Colonic mucosa (tissue), 4 donors: ENCODE results near the gene PCSK2. TPM values are rescaled to one million over a fixed set of nuclear protein-coding genes. Genes with fewer than 3 reads are reported as not detected.

Source experiments
- DNase-seq: peaks from one replicate; pipeline ENCODE4 v3.0.0-alpha.2; 2020
- H3K27ac ChIP-seq: fragments of 200-600 bp; one replicate; pipeline ENCODE4 v1.8.0; 2021
- H3K27me3 ChIP-seq: fragments of 200-600 bp; one replicate; pipeline ENCODE4 v1.8.0; 2021
- H3K36me3 ChIP-seq: fragments of 200-600 bp; one replicate; pipeline ENCODE4 v1.8.0; 2021
- H3K4me1 ChIP-seq: fragments of 200-600 bp; one replicate; pipeline ENCODE4 v1.8.0; 2021; ENCODE audit warnings: mild to moderate bottlenecking
- H3K4me3 ChIP-seq: fragments of 200-600 bp; one replicate; pipeline ENCODE4 v1.8.0; 2021
- H3K9ac ChIP-seq, 2 donors: one replicate each; pipeline ENCODE4 v1.7.0; 2013; ENCODE audit warnings: control low read depth in 2 of 2, low read depth in 2 of 2, low read length in 2 of 2
- H3K9me3 ChIP-seq: fragments of 200-600 bp; one replicate; pipeline ENCODE4 v1.8.0; 2021
- intact Hi-C: fragments of 100-400 bp; cut with DNase I; formaldehyde crosslinking; loops from one replicate; pipeline ENCODE4 v1.14.1; 2022
- total RNA-seq, 2 donors: library from RNA; stranded (reverse); fragmentation: NEBNext Ultra II Directional in 1 of 2; extraction: Animal tissue kit (Norgen Biotek cat#: 25700) in 1 of 2; gene quantifications; one replicate each; pipeline ENCODE4 v1.2.1, GENCODE V29; 2021
- TF ChIP-seq, protein P1 (sequence below): fragments of 200-600 bp; IDR thresholded peaks from one replicate; pipeline ENCODE4 v1.8.0; 2022; ENCODE audit warnings: antibody characterized with exemption, mild to moderate bottlenecking
- donor health status: healthy.
- donor health status: DM: no; HTN: no; CAD: no.
- donor health status: DM: no; HTN: no; CAD: no.

The PCSK2 gene
- total RNA-seq, 2 donors from 2014 or later: 0.32 to 2.0 TPM

DNA sequence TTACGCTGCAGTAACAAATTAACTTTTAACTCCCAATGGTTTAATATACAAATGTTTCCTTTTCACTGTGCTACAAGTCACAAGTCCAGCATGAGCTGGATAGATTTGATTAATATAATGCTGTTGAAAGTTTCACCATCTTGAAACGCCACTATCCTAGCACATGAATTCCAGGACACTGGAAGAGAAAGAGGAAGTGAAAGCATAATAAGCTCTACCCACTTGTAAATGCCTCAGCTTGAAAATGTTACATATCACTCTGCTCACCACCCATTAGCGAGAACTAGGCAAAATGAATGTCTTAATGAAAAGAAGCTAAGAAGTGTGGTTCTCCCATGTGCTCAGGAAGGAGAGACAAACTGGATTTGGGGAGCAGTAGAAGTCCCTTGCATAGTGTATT is 46.9 kb downstream of the PCSK2 start:
- DNase-seq: no peak
- H3K27me3 ChIP-seq: no peaks in the 10 kb centered on the region
- H3K9ac ChIP-seq: no peak overlapping the region
- TF ChIP-seq, protein P1, sequence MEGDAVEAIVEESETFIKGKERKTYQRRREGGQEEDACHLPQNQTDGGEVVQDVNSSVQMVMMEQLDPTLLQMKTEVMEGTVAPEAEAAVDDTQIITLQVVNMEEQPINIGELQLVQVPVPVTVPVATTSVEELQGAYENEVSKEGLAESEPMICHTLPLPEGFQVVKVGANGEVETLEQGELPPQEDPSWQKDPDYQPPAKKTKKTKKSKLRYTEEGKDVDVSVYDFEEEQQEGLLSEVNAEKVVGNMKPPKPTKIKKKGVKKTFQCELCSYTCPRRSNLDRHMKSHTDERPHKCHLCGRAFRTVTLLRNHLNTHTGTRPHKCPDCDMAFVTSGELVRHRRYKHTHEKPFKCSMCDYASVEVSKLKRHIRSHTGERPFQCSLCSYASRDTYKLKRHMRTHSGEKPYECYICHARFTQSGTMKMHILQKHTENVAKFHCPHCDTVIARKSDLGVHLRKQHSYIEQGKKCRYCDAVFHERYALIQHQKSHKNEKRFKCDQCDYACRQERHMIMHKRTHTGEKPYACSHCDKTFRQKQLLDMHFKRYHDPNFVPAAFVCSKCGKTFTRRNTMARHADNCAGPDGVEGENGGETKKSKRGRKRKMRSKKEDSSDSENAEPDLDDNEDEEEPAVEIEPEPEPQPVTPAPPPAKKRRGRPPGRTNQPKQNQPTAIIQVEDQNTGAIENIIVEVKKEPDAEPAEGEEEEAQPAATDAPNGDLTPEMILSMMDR: no peak
- H3K4me3 ChIP-seq: no peak overlapping the region
- no peaks in the 10 kb centered on the region for H3K9me3 ChIP-seq
- intact Hi-C loops: no loop called here
- no peak overlapping the region for H3K27ac ChIP-seq
- H3K36me3 ChIP-seq: no peaks in the 10 kb centered on the region
- no peaks in the 10 kb centered on the region for H3K4me1 ChIP-seq

DNA sequence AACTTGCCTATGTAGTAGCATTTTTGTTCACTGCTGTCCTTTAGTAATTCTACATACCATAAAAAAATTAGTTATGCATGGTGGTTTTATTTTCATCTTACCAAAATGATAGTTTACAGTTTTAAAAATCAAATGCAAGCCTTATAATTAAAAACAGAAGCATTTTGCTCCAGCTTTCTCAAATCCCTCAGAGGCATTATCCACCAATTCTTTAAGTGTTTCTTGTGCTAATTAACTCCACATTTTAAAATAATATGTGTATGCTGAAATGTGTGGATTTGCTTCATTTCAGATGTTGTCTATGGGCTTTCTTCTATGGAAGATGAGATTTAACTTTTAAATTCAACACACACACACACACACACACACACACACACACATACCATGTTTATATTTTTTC is 49.3 kb downstream of the PCSK2 start:
- no peak overlapping the region for H3K9ac ChIP-seq
- intact Hi-C loops: no loop called here
- no peaks in the 10 kb centered on the region for H3K4me1 ChIP-seq
- no peaks in the 10 kb centered on the region for H3K9me3 ChIP-seq
- H3K27ac ChIP-seq: no peak overlapping the region
- H3K4me3 ChIP-seq: no peak overlapping the region
- DNase-seq: no peak
- TF ChIP-seq, protein P1: no peak
- no peaks in the 10 kb centered on the region for H3K36me3 ChIP-seq
- no peaks in the 10 kb centered on the region for H3K27me3 ChIP-seq

DNA sequence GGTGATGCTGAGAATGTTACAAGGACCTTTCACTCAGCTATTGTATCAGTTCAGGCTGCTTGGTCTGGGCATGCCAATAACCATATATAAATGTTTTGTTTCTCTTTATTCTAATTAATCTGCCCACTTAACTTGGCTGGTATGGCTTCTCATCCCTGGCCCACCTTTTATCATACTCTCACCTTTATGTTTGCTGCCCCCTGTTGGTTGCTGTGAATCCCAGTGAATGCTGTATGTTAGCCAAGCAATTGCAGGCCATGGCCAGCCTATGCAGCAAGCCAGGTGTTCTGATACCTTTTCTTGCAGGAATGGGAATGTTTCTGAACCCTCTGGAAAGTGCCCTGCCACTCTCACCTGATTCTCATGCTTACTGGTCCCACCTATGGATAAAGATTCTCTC is 54.6 kb downstream of the PCSK2 start:
- Histone ChIP-seq H3K27me3 (no peaks in the 10 kb centered on the region), H3K9ac (no peak overlapping the region), H3K4me3 (no peak overlapping the region), H3K9me3 (no peaks in the 10 kb centered on the region), H3K4me1 (no peaks in the 10 kb centered on the region), H3K36me3 (no peaks in the 10 kb centered on the region), H3K27ac (no peak overlapping the region)
- DNase-seq: peak; percentile 26
- TF ChIP-seq, protein P1: no peak
- intact Hi-C loops: no loop called here

DNA sequence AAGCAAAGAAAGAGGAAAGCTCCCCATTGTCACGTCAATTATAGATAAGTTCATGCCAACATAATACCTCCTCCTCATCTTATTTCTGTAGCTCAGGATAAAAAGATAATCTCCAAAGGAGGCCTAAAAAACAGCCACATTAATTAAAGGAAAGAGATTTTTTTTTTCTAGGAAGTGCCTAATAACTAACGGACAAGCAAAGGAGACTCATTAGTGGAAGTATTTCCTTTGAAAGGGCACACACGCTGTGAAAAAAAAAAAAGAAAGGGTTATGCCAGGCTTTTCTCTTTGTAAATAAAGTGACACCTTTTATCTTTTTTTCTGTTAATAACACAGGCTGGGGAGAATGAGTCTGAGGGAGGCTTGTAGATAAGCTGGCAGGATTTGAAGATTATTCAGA is 55.7 kb downstream of the PCSK2 start:
- no peaks in the 10 kb centered on the region for H3K27me3 ChIP-seq
- no peak overlapping the region for H3K4me3 ChIP-seq
- H3K9me3 ChIP-seq: no peaks in the 10 kb centered on the region
- DNase-seq: no peak
- no peak overlapping the region for H3K27ac ChIP-seq
- intact Hi-C loops: no loop called here
- no peaks in the 10 kb centered on the region for H3K36me3 ChIP-seq
- H3K4me1 ChIP-seq: no peaks in the 10 kb centered on the region
- TF ChIP-seq, protein P1: no peak
- H3K9ac ChIP-seq: no peak overlapping the region

DNA sequence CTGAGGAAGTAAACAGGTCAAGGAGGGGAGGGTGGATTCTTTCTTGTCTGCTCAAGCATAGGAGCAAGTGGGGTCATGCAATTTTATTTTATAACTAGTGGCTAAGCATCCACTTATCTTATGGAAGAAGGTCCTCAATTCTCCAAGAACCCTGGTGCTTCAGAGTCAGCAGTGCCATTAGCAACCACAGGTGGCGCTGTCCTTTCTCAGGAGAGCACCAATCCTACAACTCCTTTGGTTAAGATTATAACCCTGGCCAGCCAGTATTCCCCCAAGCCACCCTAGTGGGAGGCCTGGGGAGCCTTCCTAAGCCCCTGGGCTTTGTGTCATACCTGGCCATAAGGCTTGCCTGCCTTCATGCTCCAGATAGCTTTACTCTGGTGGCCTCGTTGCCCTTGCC is 60.7 kb downstream of the PCSK2 start:
- Histone ChIP-seq H3K4me1 (no peaks in the 10 kb centered on the region), H3K36me3 (no peaks in the 10 kb centered on the region), H3K27me3 (no peaks in the 10 kb centered on the region), H3K9me3 (no peaks in the 10 kb centered on the region), H3K9ac (no peak overlapping the region), H3K4me3 (no peak overlapping the region), H3K27ac (no peak overlapping the region)
- intact Hi-C loops: no loop called here
- DNase-seq: no peak
- TF ChIP-seq, protein P1: no peak

DNA sequence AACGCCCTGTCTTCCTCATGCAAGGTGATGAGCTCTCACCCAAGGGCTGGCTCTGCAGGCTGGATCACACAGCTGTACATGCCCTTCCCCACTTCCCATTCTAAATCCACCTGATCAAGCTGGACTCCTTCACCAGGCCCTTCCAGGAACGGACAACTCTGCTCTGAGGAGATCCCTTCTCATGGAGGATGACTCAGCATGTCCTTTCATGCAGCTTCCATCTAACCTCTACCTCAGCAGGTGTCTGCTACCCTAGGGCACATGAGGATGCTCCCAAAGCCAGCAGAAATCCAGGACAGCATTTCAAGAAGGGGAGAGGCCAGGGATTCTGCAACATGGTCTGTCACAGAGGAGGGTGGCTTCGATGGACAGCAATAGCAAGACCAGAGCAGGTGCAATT is 61.2 kb downstream of the PCSK2 start:
- Histone ChIP-seq H3K36me3 (no peaks in the 10 kb centered on the region), H3K27ac (no peak overlapping the region), H3K9ac (no peak overlapping the region), H3K9me3 (no peaks in the 10 kb centered on the region), H3K4me1 (no peaks in the 10 kb centered on the region), H3K27me3 (no peaks in the 10 kb centered on the region), H3K4me3 (no peak overlapping the region)
- TF ChIP-seq, protein P1: no peak
- intact Hi-C loops: no loop called here
- DNase-seq: no peak
